GM12878 (cell line): Measurements from ENCODE around the gene VMP1. TPM values are rescaled to one million over a fixed set of nuclear protein-coding genes. Genes with fewer than 3 reads are reported as not detected.

ENCODE experiments used
- ATAC-seq: fragments of 200-7000 bp; cut with Tn5 transposase; 3 replicates; pipeline ENCODE4 v1.9.1; 2020; ENCODE audit warnings: mild to moderate bottlenecking, moderate library complexity
- BruUV-seq: library from RNA; stranded (reverse); fragments of 400-500 nt; replicated peaks from 2 replicates; lab custom pipeline; 2021; lab: Mats Ljungman, UMichigan
- CTCF ChIA-PET: fragments of 300-600 bp; sonication (Branson Sonifier 250); formaldehyde crosslinking; extraction: SDS; loops from one replicate; lab custom pipeline; 2021; ENCODE audit warnings: inconsistent platforms; lab: Yijun Ruan, JAX
- POLR2A ChIA-PET: fragments of 350-600 bp; formaldehyde crosslinking; extraction: SDS; loops from one replicate; lab custom pipeline; 2021; ENCODE audit warnings: inconsistent platforms; lab: Charles Lee
- RAD21 ChIA-PET: fragments of 300-600 bp; sonication (Branson Sonifier 250); formaldehyde crosslinking; loops from one replicate; lab custom pipeline; 2023; ENCODE audit warnings: antibody characterized with exemption; ENCODE audit not compliant: unreplicated experiment; lab: Charles Lee
- SMC1A ChIA-PET: fragments of 300-600 bp; sonication (Branson Sonifier 250); formaldehyde crosslinking; loops from one replicate; lab custom pipeline; 2023; ENCODE audit not compliant: unreplicated experiment, uncharacterized antibody; lab: Charles Lee
- DNase-seq: peaks from one replicate; pipeline ENCODE4 v3.0.0-alpha.2; 2011; ENCODE audit warnings: low read depth, low spot score
- FAIRE-seq: peaks from 3 replicates; lab custom pipeline; 2011; peaks lifted over from hg19 to GRCh38; lab: Jason Lieb, UNC
- H2AFZ ChIP-seq: 2 replicates; pipeline ENCODE4 v1.6.0; 2011; ENCODE audit warnings: low read depth, low read length, control low read depth; ENCODE audit not compliant: control insufficient read depth
- H3K27ac ChIP-seq: 2 replicates; pipeline ENCODE4 v1.5.1; 2011; ENCODE audit warnings: control low read depth; ENCODE audit not compliant: control insufficient read depth, insufficient read depth
- H3K27me3 ChIP-seq, 2 experiments: replicated peaks in 1 of 2; 2 replicates each; pipeline versions ENCODE4 v1.6.0 to v1.6.1; 2011; ENCODE audit warnings: low read length in 1 of 2; ENCODE audit not compliant: control insufficient read depth in 2 of 2, insufficient read depth in 2 of 2
- H3K36me3 ChIP-seq, 2 experiments: 2 replicates each; pipeline ENCODE4 v1.5.1; 2011; ENCODE audit warnings: low read length in 1 of 2; ENCODE audit not compliant: control insufficient read depth in 2 of 2, insufficient read depth in 2 of 2
- H3K4me1 ChIP-seq: 2 replicates; pipeline ENCODE4 v1.6.1; 2011; ENCODE audit warnings: mild to moderate bottlenecking, low read length, moderate library complexity, mixed read lengths; ENCODE audit not compliant: control insufficient read depth, insufficient read depth
- H3K4me2 ChIP-seq: 2 replicates; pipeline ENCODE4 v1.6.0; 2011; ENCODE audit warnings: control low read depth; ENCODE audit not compliant: control insufficient read depth, insufficient read depth
- H3K4me3 ChIP-seq: fragments of 200-600 bp; sonication (generic); 2 replicates; pipeline ENCODE4 v1.5.1; 2016
- H3K79me2 ChIP-seq: 2 replicates; pipeline ENCODE4 v1.6.0; 2011; ENCODE audit warnings: low read length; ENCODE audit not compliant: control insufficient read depth, insufficient read depth
- H3K9ac ChIP-seq: 2 replicates; pipeline ENCODE4 v1.8.0; 2011; ENCODE audit warnings: low read length, control low read depth, mixed read lengths; ENCODE audit not compliant: control insufficient read depth, insufficient read depth
- H3K9me3 ChIP-seq: replicated peaks from 3 replicates; pipeline ENCODE4 v1.5.1; 2011; ENCODE audit warnings: mild to moderate bottlenecking, low read length; ENCODE audit not compliant: control insufficient read depth, insufficient read depth
- H4K20me1 ChIP-seq: 2 replicates; pipeline ENCODE4 v1.6.0; 2011; ENCODE audit not compliant: control insufficient read depth, insufficient read depth
- CUX1 ChIP-seq: IDR thresholded peaks from 2 replicates; pipeline ENCODE4 v1.6.1; 2012; ENCODE audit warnings: improper control_type of control experiment, low read depth, low read length; ENCODE audit not compliant: insufficient replicate concordance
- E4F1 ChIP-seq: fragments of 450-650 bp; IDR thresholded peaks from 2 replicates; pipeline ENCODE4 v1.6.1; 2018; ENCODE audit warnings: borderline replicate concordance, mild to moderate bottlenecking; ENCODE audit not compliant: partially characterized antibody
- FOXK2 ChIP-seq: fragments of 450-650 bp; IDR thresholded peaks from 2 replicates; pipeline ENCODE4 v1.6.1; 2017; ENCODE audit warnings: mild to moderate bottlenecking, moderate library complexity
- HDGF ChIP-seq: fragments of 450-650 bp; IDR thresholded peaks from 2 replicates; pipeline ENCODE4 v1.6.1; 2016; ENCODE audit warnings: antibody characterized with exemption
- JUNB ChIP-seq: IDR thresholded peaks from 2 replicates; pipeline ENCODE4 v1.6.1; 2016; ENCODE audit warnings: antibody characterized with exemption, mild to moderate bottlenecking
- MEF2A ChIP-seq: IDR thresholded peaks from 2 replicates; pipeline ENCODE4 v1.6.1; 2011; ENCODE audit warnings: low read depth, mild to moderate bottlenecking, low read length, moderate library complexity; ENCODE audit not compliant: insufficient read depth
- MYB ChIP-seq: fragments of 150-350 bp; IDR thresholded peaks from 2 replicates; pipeline ENCODE4 v1.6.1; 2014; ENCODE audit warnings: mild to moderate bottlenecking, low read depth, low read length, borderline replicate concordance
- PKNOX1 ChIP-seq: fragments of 450-650 bp; IDR thresholded peaks from 2 replicates; pipeline ENCODE4 v1.6.1; 2016; ENCODE audit warnings: mild to moderate bottlenecking
- POU2F2 ChIP-seq: IDR thresholded peaks from 3 replicates; pipeline ENCODE4 v1.6.1; 2011; ENCODE audit warnings: low read depth, mild to moderate bottlenecking, low read length, borderline replicate concordance
- ZBTB40 ChIP-seq: fragments of 450-650 bp; IDR thresholded peaks from 2 replicates; pipeline ENCODE4 v1.6.1; 2016; ENCODE audit warnings: mild to moderate bottlenecking, moderate library complexity, borderline replicate concordance
- WGBS: methylation state at CpG from one replicate; pipeline ENCODE4 v1.1.6; 2016; ENCODE audit warnings: low lambda C conversion rate; ENCODE audit not compliant: insufficient replicate concordance, insufficient coverage; ENCODE audit errors: missing lambda C conversion rate; 5-methylcytosine and 5-hydroxymethylcytosine counted together
- in situ Hi-C: fragments of 300-500 bp; cut with MboI; formaldehyde crosslinking; loops from 9 replicates; pipeline ENCODE4 v1.14.3; 2018; ENCODE audit warnings: mixed read lengths
- intact Hi-C: fragments of 100-400 bp; cut with micrococcal nuclease; formaldehyde crosslinking; loops from one replicate; pipeline ENCODE4 v1.14.2; 2022; ENCODE audit not compliant: unreplicated experiment
- polyA plus RNA-seq, 11 experiments: library from polyadenylated mRNA; depleted of rRNA in 4 of 11; unstranded in 6 of 11; stranded (reverse) in 5 of 11; fragments of >200 nt; fragmentation: Nextera tagmentation in 4 of 11; fragmentation: Illumina TruSeq in 1 of 11; extraction: Ambion mirVana in 4 of 11; extraction: Trizol in 1 of 11; gene quantifications; 1 replicate in 1 of 11; 2 replicates in 10 of 11; pipeline versions ENCODE4 v1.2.1 to v1.2.3, GENCODE V29; 2011 to 2016; ENCODE audit warnings: inconsistent platforms in 2 of 11, missing spikeins in 2 of 11, low read depth in 1 of 11
- total RNA-seq, 4 experiments: library from RNA; depleted of rRNA in 3 of 4; stranded (reverse); fragments of >200 nt in 3 of 4; fragmentation: Illumina TruSeq in 1 of 4; extraction: Trizol in 1 of 4; gene quantifications; 2 replicates each; pipeline versions ENCODE4 v1.2.1 to v1.2.3, GENCODE V29; 2013 to 2021

VMP1 gene
- total and polyA plus RNA-seq, 10 of the 15 experiments (the other 5 are each of a cell fraction or from before 2014, with no cell fraction given): 88.4 to 199 (median 132) TPM

GRCh38 chr17:59876107-59876506 is 168.7 kb downstream of the VMP1 start:
- no peak overlapping the region for H3K4me2 ChIP-seq
- no TSS peak for BruUV-seq
- H3K79me2 ChIP-seq: no peaks in the 10 kb centered on the region
- no peak overlapping the region for H2AFZ ChIP-seq
- H4K20me1 ChIP-seq: no peaks in the 10 kb centered on the region
- TF ChIP-seq POU2F2: no peak
- no peak for TF ChIP-seq ZBTB40
- TF ChIP-seq MEF2A: no peak
- TF ChIP-seq E4F1: no peak
- no peak for TF ChIP-seq HDGF
- TF ChIP-seq FOXK2: no peak
- TF ChIP-seq MYB: no peak
- TF ChIP-seq CUX1: no peak
- no peak for TF ChIP-seq PKNOX1
- TF ChIP-seq JUNB: no peak
- intact Hi-C loops: no loop called here
- in situ Hi-C loops: no loop called here
- ChIA-PET SMC1A (interaction anchor here (0.6 kb wide), 1 partner anchor 827 kb away, joined by 4 read pairs; no protein-coding TSS in a partner anchor), RAD21 (no interaction called here), CTCF (interaction anchor here (0.7 to 1.2 kb wide), 3 partner anchors 17 to 122 kb away, joined by 3 to 5 read pairs (median 3); no protein-coding TSS in a partner anchor), POLR2A (interaction anchor here (1.2 kb wide), 1 partner anchor 9 kb away, joined by 3 read pairs; no protein-coding TSS in a partner anchor)
- ATAC-seq (no peak), DNase-seq (no peak), FAIRE-seq (no peak)
- no peaks in the 10 kb centered on the region for H3K27me3 ChIP-seq
- peaks cover 0 to 5% of the 10 kb centered on the region in 2 experiments; a peak in 2 of 4 replicates for H3K36me3 ChIP-seq
- 100% methylated on average over 3 of the region's 3 CpGs for WGBS
- no peaks in the 10 kb centered on the region for H3K9me3 ChIP-seq
- H3K4me1 ChIP-seq: no peaks in the 10 kb centered on the region
- H3K4me3 ChIP-seq: no peak overlapping the region
- H3K27ac ChIP-seq: no peak overlapping the region
- H3K9ac ChIP-seq: no peak overlapping the region
